Measurements from ENCODE around the gene APOLD1.
A peak's percentile ranks its signal among the peaks of the same experiment; 100 is the strongest.
"Not testable (repeated sequence)": the region's sequence is repeated elsewhere in the genome, so short reads cannot be mapped to it uniquely, and the experiment has no call there.

Gene APOLD1

DNA sequence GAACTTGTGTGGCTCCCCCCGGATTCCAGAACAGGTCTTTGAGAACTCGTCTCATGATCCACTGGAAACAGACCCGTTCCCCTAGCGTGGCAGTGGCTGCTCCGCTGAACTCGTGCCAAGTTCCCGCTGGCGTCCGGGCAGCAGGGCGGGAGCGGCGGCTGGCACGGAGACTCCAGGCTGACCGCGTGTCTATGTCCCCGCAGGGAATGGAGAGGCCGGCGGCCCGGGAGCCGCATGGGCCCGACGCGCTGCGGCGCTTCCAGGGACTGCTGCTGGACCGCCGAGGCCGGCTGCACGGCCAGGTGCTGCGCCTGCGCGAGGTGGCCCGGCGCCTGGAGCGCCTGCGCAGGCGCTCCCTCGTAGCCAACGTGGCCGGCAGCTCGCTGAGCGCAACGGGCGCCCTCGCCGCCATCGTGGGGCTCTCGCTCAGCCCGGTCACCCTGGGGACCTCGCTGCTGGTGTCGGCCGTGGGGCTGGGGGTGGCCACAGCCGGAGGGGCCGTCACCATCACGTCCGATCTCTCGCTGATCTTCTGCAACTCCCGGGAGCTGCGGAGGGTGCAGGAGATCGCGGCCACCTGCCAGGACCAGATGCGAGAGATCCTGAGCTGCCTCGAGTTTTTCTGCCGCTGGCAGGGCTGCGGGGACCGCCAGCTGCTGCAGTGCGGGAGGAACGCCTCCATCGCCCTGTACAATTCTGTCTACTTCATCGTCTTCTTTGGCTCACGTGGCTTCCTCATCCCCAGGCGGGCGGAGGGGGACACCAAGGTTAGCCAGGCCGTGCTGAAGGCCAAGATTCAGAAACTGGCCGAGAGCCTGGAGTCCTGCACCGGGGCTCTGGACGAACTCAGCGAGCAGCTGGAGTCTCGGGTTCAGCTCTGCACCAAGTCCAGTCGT lies 1.5 kb downstream of the APOLD1 start:
- DNase-seq: peak; percentile 57 to 79 (median 64)

DNA sequence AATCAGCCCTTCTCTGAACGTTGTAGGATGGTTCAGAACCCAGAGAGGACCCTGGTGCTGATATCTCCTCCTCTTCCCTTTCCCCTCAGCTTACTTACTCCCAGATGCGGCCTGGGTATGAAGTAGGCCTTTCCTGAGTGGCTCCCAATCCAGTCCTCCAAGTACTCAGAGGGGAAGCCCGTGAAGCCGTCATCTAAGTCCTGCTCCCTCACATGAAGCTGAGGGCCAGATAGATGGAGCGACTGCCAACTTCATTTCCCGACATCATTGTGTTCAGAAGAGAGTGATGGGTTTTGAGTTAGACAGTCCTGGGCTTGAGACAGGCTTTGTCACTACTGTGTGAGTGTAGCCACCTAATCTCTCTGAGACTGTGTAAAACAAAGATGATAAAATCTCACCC lies 2.7 kb downstream of the APOLD1 start:
- DNase-seq: no peak

DNA sequence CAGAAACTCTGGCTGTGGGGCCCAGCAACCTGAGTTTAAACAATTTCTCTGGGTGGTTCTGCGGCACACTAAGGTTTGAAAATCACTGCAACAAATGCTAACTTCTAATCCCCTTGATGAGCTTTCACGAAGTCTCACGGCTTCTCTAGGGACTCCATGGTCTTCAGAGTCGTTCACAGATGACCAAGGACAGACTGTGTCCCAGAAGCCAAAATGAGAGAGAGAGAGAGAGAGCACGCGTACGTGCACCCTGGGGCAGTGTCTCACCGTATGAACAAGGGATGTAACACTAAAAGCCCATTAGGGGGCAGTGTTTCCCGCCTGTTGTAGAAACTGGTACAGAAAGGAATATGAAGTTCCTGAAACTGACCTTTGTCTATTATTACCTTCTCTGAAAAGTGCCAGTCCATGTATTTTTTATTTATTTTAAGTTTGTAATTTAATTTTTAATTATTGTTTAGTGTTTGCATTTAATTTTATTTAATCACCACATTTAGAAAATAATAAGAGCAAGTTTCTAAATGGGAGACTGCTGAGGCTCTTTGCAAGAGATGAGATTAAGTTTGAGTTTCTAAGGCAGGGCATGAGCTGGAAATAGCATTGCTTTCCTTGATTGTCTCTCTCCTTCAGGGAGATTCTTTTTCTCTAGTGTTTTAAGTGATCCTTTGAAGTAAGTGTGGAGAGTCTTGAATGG lies 3.4 kb downstream of the APOLD1 start:
- peak in 4 of 5 donors; percentile 37 to 73 (median 50) for DNase-seq

DNA sequence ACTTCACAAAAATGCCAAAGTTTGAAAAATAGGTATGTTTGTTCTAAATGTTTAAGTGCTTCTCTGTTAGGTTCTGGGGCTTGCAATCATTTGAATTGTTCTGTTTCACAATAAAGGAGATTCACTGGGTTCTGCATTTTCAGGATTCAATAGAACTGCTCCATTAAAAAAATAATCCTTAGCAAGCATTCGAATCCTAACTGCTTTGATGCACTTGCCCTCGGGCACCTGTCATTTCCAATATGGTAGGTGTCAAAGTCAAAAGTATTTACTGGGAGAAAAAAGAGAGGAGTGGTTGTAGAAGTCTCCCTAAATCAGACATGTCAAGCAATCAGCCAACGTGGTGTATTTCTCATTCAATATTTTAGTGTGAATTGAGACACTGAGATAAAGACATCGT lies 5.5 kb downstream of the APOLD1 start:
- DNase-seq: no peak

DNA sequence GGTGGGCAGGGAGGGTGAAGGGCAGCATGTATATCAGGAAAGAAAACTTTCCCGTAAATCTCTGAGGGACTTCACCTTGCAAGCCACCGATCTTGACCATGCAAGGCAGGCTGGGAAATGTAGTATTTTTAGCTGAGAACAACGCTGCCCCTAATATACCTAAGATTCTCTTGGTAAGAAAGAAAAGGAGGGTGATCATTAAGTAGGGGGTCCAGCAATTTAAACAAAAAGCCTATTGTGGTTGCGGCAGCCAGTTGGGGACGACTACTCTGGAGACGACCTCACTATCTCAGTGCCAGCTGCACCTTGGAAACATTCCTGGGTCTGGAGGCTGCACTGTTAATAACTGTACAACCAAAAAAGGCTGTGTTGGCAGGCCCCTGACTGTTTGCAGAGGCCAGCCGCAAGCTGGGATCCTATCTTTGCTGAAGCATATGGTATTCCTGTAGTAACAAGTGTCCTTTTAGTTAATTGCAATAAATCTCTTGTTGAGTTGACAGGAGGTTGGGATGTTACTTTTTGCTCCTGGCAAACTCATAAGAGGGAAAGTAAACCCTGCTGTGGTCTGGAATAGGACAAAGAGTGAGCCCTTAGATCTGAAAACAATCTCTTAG lies 6.4 kb downstream of the APOLD1 start:
- DNase-seq: no peak

DNA sequence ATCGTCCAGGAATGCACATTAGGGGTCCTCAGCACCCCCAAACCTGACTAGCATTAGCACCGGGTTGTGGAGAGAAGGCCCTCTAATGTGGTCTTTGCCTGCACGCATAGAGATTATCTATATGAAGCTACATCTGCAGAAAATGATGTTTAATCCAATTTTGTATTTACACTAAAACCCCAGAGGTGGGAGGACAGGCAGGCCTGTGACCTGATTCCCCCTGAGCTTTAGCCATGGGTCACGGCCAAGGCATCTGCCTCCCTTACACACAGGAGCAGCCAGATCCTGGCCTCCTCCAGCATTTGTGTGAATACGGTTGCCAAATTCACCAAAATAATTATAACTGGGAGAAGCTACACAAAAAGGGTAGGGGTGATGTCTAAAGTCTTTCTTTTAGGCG lies 7.0 kb downstream of the APOLD1 start:
- no peak for DNase-seq

DNA sequence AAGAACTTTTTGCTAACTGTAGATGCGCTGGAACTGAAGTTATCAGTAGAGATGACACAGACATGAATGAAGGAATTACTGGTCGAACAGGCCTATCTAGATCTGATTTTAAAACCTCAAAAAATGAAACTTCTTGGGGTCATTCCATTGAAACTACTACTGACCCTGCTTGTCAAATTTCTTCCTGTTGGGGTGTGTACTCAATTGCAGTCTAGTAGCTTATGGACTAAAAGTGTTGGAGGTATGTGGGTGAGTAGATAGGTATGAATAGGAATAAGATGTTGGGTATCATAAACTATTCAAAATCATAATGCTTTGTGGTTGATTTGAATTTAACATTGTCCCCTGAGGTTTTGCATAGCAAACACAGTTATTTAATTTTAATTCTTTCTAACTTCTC lies 9.2 kb downstream of the APOLD1 start:
- DNase-seq: no peak

DNA sequence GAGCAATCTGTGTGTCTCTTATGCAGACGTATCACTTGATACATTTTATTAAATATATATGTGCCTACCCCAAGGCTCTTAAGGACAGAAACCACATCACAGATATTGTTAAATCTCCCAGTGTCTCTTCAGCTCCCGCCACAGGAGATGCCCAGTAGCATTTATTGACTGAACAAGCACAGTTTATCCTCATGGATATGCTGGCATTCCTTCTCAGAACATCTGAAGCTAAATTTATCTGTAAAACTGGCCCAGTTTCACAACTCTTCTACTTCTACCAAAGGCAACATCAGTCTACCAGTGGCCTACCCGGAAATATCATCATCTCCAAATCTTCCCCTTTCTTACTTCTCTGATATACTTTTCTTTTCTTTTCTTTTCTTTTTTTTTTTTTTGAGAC lies 10.7 kb downstream of the APOLD1 start:
- DNase-seq: no peak

DNA sequence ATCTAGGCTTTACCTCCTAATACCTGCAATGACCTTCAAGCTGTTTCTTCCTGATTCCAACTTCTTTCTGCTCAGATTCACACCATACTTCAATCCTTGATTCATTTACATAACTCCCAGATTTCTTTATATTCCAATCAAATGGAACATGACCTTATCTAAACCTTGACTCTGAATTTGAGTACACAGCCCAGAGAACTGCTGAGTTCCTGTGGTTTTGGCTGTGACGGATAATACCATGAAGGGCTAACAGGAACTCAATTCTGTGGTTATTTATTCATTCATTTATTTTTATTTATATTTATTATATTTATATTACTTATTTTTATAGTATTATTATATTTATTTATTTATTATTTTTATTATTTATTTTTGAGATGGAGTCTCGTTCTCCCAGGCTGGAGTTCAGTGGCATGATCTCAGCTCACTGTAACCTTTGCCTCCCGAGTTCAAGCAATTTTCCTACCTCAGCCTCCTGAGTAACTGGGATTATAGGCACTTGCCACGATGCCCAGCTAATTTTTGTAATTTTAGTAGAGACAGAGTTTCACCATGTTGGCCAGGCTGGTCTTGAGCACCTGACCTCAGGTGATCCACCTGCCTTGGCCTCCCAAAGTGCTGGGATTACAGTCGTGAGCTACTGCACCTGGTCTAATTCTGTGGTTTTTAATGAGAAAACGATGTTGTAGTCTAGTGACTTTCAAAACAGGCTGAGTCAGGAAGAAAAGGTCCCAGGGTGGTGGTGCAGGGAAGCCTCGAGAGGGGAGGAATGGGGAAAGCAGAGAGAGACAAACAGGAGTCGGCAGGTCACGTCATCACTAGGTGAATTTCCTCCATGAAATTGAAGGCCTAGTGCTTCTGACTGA lies 11.7 kb downstream of the APOLD1 start:
- no peak for DNase-seq

DNA sequence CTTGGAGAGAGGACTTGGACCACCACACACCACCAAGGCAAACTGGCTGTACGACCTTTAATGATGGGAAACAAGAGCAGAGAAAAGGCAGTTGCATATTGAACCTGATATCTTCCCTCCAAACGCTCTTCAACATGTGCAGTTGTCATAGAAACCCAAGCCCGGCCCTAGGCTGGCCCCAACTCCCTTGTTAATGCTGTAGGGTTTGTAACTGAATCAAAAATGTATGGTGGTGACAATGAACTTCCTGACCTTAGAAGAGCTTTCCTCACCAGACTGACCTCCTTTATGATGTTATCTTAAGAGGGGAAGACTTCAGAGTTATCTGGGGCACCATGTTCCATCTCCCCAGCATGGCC lies 12.3 kb downstream of the APOLD1 start:
- DNase-seq: no peak

DNA sequence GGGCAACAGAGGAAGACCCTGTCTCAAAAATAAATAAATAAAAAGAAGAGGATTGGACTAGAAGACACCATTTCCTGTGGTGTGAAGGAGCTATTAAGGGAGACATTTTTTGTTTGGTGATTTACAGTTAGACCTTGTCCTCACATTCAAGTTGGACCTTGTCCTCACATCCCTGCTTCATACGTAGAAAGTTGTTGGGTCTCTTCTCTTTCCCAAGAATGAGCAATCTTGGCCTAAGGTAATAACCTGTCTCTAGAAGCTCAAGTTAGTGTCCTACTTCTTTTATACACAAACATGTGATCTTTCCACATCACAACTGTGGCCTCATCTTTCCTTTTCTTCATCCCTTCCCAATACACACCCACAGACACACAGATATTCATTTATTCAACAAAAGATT lies 13.0 kb downstream of the APOLD1 start:
- DNase-seq: no peak

DNA sequence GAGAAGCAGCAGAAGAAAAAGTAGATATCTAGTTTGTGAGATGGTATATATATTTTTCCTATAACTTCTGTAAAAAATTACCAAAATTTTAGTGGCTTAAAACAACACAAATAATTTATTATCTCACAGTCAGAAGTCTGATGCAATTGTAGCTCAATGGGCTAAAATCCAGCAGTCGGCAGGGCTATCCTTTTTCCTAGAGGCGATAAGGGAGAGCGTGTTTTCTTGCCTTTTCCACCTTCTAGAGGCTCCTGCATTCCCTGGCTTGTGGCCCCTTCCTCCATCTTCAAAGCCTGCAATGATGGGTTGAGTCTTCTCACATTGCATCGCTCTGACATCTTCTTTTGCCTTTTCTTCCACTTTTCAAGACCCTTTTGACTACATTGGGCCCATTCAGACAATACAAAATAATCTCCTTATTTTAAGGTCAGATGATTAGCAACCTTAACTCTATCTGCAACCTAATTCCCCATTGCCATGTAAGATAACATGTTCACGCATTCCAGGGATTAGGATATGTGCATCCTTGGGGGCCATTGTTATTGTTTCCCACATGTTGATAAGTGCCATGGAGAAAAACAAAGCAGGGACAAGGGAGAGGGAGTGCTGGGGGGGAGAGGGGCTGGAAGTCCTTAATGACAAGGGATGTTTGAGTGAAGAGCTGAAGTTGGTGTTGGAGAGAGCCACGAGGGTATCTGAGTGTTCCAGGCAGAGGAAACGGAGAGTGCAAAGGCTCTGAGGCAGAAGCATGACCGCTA lies 13.9 kb downstream of the APOLD1 start:
- DNase-seq: no peak

DNA sequence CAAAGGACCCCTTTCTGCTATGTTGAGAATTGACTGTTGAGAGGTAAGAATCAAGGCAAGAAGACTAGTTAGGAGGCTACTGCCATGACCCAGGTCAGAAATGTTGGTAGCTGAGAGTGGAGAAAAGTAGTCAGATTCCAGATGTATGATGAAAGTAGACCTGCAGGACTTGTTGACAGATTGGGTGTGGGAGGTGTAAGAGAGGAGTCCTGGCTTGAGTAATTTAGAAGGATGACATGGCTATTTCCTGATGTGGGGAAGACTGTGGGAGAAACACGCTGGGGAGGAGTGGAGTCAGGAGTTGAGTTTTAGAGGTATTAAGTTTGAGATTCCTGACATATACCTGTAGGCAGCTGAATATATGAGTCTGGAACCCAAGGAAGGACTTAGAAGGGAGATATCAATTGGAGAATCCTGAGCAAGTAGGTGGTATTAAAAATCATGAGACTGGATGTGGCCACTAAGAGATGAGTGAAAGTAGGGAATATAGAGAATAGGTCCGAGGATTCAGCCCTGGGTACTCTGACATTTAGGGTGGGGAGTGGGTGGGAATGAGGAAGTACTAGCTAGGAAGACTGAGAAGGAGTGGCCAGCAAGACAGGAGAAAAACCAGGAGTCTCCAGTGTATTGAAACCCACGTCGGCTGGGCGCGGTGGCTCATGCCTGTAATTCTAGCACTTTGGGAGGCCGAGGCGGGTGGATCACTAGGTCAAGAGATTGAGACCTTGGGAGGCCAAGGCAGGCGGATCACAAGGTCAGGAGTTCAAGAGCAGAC lies 15.1 kb downstream of the APOLD1 start:
- no peak for DNase-seq

DNA sequence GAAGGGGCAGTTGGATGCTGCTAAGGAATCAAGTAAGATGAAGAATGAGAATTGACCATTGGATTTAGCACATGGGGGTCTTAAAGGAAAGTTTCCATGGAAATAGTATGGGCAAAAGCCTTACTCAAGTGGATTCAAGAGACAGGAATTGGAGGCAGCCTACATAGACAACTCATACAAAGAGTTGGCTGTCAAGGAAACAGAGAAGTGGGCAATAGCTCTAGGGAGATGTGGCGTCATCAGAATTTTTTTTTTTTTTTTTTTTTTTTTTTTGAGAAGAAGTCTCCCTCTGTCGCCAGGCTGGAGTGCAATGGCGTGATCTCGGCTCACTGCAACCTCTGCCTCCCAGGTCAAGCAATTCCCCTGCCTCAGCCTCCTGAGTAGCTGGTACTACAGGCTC lies 16.2 kb downstream of the APOLD1 start:
- not testable (repeated sequence) for DNase-seq

DNA sequence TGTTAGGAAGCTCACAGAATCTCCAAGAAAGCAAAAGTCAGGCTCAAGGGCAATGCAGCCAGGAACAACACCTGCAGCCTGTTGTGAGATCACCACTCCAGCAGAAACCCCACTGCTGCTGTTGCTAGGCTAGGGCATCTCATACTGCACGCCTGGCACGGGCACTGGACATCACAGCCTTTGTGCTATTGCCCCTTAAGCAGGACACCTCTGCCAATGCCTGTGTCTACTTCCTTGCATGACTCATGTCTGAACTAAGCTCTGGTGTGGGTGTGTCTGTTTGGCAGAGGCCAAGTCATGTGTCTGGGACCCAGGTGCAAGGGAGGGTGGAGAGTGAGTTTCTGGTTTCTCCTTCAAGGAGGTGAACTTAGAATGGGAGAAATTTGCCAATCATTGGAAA lies 17.7 kb downstream of the APOLD1 start:
- DNase-seq: peak in 2 of 5 donors; percentile 12 to 77

DNA sequence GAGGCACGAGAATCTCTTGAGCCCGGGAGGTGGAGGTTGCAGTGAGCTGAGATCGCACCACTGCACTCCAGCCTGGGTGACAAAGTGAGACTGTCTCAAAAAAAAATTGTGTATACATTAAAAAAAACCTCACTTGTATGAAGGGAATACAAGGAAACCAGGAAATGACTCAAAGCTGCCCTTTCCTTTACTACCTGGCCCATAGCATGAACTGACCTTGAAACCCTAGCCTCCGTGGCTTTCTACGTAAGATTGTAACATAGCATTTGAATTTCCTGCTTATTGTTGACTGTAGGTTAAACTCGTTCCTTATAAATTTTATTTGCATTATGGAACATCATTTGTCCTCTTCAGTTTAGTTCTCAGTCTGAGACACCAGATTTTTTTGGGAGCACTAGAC lies 18.6 kb downstream of the APOLD1 start:
- DNase-seq: peak in 1 of 5 donors; percentile 33

DNA sequence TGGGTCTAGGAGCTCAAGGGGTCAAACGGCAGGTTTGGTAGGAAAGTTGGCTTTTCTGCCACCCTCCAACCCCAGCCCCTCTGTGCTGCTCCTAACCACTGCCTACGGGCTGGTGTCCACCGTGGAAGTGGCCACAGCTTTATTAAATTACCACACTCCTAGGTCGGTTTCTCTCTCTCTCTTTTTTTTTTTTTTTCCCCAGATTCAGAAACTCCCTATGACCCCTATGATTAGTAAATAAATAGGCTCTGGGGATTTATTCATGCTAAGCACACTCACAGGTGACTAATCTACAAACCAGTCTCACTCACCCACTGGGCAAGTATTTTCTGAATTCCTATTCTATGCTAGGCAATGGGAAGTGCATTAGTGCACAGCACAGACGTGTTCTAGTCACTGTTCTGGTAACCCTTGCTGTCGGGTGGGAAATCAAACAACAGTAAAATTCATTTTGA lies 19.0 kb downstream of the APOLD1 start:
- no peak for DNase-seq

DNA sequence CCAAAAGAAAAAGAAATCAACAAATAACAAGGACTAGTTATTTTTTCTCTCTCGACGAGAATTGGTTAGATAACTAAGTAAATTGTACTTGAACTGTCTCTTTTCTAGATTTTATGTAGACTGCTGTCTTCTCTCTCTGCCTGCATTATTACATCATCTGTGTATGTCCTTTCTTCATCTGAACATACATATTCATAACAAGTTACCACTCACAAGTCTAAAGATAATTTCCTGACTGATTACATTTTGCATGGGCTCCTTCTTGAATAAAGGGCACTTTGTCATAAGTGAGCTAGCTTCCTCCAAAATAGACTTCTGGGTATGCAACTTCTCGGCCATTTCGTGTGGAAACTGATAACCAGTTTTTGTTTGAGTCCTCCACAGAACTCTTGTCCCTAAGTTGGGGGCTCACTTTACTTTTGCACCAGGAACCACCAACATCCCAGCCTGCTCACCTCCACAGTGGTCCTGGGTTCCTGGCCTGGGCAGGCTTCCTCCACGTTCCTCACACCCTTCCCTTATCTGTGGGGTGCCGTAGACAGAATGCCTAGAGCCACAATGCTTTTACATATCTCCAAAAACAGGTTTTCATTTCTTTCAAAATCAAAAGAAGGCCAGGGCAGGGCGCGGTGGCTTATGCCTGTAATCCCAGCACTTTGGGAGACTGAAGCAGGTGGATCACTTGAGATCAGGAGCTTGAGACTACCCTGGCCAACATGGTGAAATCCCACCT lies 21.5 kb downstream of the APOLD1 start:
- DNase-seq: no peak

DNA sequence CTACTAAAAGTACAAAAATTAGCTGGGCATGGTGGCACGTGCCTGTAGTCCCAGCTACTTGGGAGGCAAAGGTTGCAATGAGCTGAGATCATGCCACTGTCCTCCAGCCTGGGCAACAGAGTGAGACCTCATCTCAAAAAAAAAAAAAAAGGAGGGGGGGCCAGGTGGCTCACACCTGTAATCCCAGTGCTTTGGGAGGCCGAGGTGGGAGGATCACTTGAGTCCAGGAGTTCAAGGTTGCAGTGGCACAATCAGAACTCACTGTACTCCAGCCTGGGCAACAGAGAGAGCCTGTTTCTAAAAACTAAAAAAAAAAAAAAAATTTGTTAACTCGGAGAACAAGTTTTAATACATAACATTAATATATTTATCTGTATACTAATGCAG lies 22.1 kb downstream of the APOLD1 start:
- not testable (repeated sequence) for DNase-seq

DNA sequence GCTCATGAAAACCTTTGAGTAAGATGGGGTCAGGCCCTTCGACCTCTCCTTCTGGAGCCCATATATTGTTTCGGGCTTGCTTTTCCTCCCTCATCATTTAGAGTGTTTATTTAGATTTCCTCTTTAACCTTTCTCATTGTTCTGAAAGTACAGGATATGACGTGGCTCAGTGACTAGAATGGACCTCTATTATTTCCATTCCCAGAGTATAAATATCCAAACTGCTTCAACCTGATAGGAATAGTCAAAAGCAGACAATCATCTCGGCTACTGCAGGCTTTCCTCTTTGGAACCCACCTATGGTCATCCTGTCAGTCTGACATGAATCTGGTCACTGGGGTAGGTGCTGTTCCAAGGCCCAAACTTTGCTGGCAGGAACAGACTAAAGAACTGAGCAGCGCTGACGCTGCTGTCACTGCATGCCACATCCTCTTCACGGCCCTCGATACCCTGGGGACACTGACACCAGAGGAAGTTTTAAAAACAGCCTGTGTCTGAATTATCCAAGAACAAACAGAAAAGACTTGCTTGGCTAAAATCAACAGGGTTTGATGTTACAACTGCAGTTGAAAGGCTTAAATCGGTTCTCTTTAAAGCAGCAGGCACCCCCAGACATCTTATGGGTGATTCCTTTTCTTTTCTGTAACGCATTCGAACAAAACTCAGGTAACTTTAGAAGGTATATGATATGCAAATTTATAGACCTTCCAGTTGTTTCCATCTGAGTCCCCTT lies 22.7 kb downstream of the APOLD1 start:
- DNase-seq: peak in 4 of 5 donors; percentile 34 to 83 (median 43)
